ENCODE measurements around the gene TCEAL6.
"Not testable (repeated sequence)": the region's sequence is repeated elsewhere in the genome, so short reads cannot be mapped to it uniquely, and the experiment has no call there.

Gene TCEAL6

GRCh38 chrX:102129473-102129872 lies 12.8 kb downstream of the TCEAL6 start:
- no peak overlapping the region for H3K4me3 ChIP-seq (ENCODE audit: low read depth, low read length)
- DNase-seq (ENCODE audit: low read depth), result no peak
- TF ChIP-seq CTCF (IDR thresholded peaks at IDR 0.05; ENCODE audit: control insufficient read depth, extremely low read depth, insufficient read depth), result peak; percentile 37; the same call in 1 of the 2 replicates

GRCh38 chrX:102126863-102127262 lies 15.4 kb downstream of the TCEAL6 start:
- TF ChIP-seq CTCF (IDR thresholded peaks at IDR 0.05; ENCODE audit: control insufficient read depth, extremely low read depth, insufficient read depth), result no peak

DNA sequence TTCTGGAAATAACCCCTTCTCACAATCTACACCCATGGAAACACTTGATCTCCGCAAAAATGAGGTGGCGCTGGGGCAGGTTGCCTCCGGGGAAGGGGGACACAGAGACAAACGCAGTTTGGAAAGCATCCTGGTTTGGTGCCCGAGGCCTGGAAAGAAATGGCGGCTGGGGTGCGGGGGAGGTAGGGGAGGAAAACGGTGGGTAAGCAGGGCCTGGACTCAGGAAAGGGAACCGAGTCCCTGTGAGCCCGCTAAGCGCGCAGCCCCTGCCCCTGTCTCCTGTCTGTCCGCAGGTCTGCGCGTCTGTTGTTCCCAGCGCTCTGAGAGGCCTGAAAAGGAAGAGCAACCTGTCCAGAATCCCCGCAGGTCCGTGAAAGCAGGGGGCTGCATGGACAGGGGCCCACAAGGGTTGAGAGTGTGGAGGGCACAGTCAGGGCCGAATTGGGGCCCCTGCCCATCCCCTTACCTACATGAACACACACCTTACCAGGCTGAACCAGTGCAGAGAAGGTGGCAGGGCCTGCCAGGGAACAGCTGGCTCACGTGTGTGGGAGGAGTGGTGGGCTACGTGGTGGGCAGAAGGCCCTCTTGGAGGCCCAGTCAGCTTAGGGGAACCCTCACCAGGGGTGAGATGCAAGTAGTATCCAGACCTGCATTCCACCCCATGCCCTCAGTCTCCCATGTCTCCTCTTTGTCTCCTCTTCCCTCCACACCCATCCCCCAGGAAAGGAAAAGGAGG lies 16.0 kb downstream of the TCEAL6 start:
- not testable (repeated sequence) for DNase-seq (ENCODE audit: low read depth); H3K4me3 ChIP-seq (ENCODE audit: low read depth, low read length)

More at GRCh38 chrX:102126863-102127262, 15.4 kb downstream of the TCEAL6 start:
- no peak for DNase-seq (ENCODE audit: low read depth)
- H3K4me3 ChIP-seq (ENCODE audit: low read depth, low read length), result no peak overlapping the region

DNA sequence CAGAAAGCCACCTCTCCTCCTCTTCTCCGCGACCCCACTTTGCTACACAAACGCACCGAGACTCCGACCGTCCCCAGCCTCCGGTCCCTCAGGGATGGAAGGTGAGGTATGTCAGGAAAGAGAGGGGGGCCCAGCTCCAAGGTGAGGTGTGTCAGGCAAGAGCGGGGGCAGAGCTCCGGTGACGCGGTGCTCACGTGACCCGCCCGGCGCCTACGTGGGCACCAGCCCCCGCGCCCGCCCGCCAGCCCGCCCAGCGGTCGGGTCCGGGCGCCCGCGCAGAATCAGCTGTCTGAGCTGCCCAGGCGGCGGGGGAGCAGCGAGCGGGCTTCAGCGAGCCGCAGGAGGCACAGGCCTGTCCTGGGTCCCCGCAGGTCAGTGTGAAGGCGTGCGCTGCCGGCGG lies 16.8 kb downstream of the TCEAL6 start, which contains the start of gene TCEAL2:
Gene TCEAL2, plus strand, starts transcription at position 244 of the 400 bp plus-strand sequence. CDS start 1,152 bp downstream, outside the sequence.
- H3K4me3 ChIP-seq (ENCODE audit: low read depth, low read length); DNase-seq (ENCODE audit: low read depth): not testable (repeated sequence)

- H3K4me3 ChIP-seq (ENCODE audit: low read depth, low read length); DNase-seq (ENCODE audit: low read depth): not testable (repeated sequence)
Measured at GRCh38 chrX:102125014-102125413, 17.3 kb downstream of the TCEAL6 start.

DNA sequence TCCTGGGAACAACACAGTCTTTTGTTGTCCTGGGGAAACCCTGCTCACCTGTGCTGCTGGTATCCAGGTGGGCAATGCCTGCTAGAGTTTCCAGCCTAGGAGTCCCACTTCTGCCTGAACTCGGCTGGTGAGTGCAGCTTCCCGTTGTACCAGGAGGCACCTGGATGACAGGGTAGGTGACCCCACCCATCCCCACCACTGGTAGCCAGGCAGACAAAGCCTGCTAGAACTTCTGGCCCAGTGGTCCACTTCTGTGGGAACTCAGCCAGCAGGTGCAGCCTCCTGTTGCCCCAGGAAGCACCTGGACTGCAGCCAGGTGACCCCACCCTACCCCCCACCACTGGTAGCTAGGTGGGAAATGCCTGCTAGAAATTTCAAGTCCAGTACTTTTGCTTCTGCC lies 26.5 kb downstream of the TCEAL6 start:
- DNase-seq (ENCODE audit: low read depth), result no peak
- TF ChIP-seq CTCF (IDR thresholded peaks at IDR 0.05; ENCODE audit: control insufficient read depth, extremely low read depth, insufficient read depth), result no peak
- no peak overlapping the region for H3K4me3 ChIP-seq (ENCODE audit: low read depth, low read length)

GRCh38 chrX:102113367-102113766 lies 28.9 kb downstream of the TCEAL6 start:
- DNase-seq (ENCODE audit: low read depth), result no peak
- no peak overlapping the region for H3K4me3 ChIP-seq (ENCODE audit: low read depth, low read length)
- TF ChIP-seq CTCF (IDR thresholded peaks at IDR 0.05; ENCODE audit: control insufficient read depth, extremely low read depth, insufficient read depth), result no peak
